Naive thymus-derived CD4-positive, alpha-beta T cell (primary cell): Measurements from ENCODE around the gene TBX1. TPM values are rescaled to one million over a fixed set of nuclear protein-coding genes. Genes with fewer than 3 reads are reported as not detected.

ENCODE experiments used
- ATAC-seq: fragments of 150-1000 bp; cut with Tn5 transposase; 2 replicates; pipeline ENCODE4 v1.10.0; 2021; ENCODE audit warnings: mild to moderate bottlenecking, moderate library complexity
- CTCF ChIA-PET: fragments of 350-600 bp; sonication (Branson Sonifier 250); formaldehyde crosslinking; loops from one replicate; lab custom pipeline; 2021; ENCODE audit warnings: antibody characterized with exemption; lab: Charles Lee
- POLR2A ChIA-PET: fragments of 350-600 bp; sonication (Branson Sonifier 250); formaldehyde crosslinking; loops from one replicate; lab custom pipeline; 2021; ENCODE audit warnings: antibody characterized with exemption, inconsistent platforms; lab: Charles Lee
- DNase-seq, 9 donors: peaks; one replicate each; pipeline versions ENCODE4 v3.0.0 to v3.0.0-alpha.2; 2020 to 2022; ENCODE audit warnings: mixed read lengths in 1 of 9
- H3K27ac ChIP-seq: one replicate; pipeline ENCODE4 v1.7.0; 2013; ENCODE audit warnings: mild to moderate bottlenecking, low read depth, low read length, moderate library complexity
- H3K27me3 ChIP-seq, 2 donors: one replicate each; pipeline ENCODE4 v1.7.0; 2013; ENCODE audit warnings: low read length in 2 of 2, mild to moderate bottlenecking in 2 of 2, moderate library complexity in 2 of 2; ENCODE audit not compliant: control insufficient read depth in 2 of 2, insufficient read depth in 2 of 2
- H3K36me3 ChIP-seq, 3 experiments: 1 replicate in 2 of 3; 2 replicates in 1 of 3; pipeline ENCODE4 v1.7.0; 2013; ENCODE audit warnings: low read length in 3 of 3, mild to moderate bottlenecking in 3 of 3, moderate library complexity in 1 of 3; ENCODE audit not compliant: insufficient read depth in 3 of 3, control insufficient read depth in 2 of 3
- H3K4me1 ChIP-seq, 2 donors: one replicate each; pipeline ENCODE4 v1.7.0; 2013; ENCODE audit warnings: low read length in 2 of 2, mild to moderate bottlenecking in 2 of 2, moderate library complexity in 1 of 2; ENCODE audit not compliant: control insufficient read depth in 2 of 2, insufficient read depth in 2 of 2
- H3K4me3 ChIP-seq: 2 replicates; pipeline ENCODE4 v1.7.0; 2013; ENCODE audit warnings: mild to moderate bottlenecking, low read length
- H3K9me3 ChIP-seq, 3 experiments: 1 replicate in 2 of 3; 2 replicates in 1 of 3; pipeline ENCODE4 v1.7.0; 2013; ENCODE audit warnings: low read length in 3 of 3; ENCODE audit not compliant: control insufficient read depth in 2 of 3
- H3K27ac Mint-ChIP-seq, 9 donors: one replicate each; pipeline ENCODE4 v1.8.0; 2020 to 2022; ENCODE audit warnings: mixed read lengths in 9 of 9, mild to moderate bottlenecking in 8 of 9, moderate library complexity in 5 of 9, inconsistent platforms in 2 of 9
- H3K27me3 Mint-ChIP-seq, 5 donors: one replicate each; pipeline ENCODE4 v1.8.0; 2021 to 2022; ENCODE audit warnings: mixed read lengths in 5 of 5, mild to moderate bottlenecking in 1 of 5
- H3K36me3 Mint-ChIP-seq, 5 donors: one replicate each; pipeline ENCODE4 v1.8.0; 2020 to 2022; ENCODE audit warnings: mixed read lengths in 5 of 5, mild to moderate bottlenecking in 3 of 5, inconsistent platforms in 1 of 5
- H3K4me1 Mint-ChIP-seq, 7 donors: one replicate each; pipeline ENCODE4 v1.8.0; 2020 to 2022; ENCODE audit warnings: mixed read lengths in 7 of 7, mild to moderate bottlenecking in 3 of 7, inconsistent platforms in 1 of 7
- H3K4me3 Mint-ChIP-seq, 10 donors: one replicate each; pipeline ENCODE4 v1.8.0; 2020 to 2022; ENCODE audit warnings: mild to moderate bottlenecking in 10 of 10, mixed read lengths in 10 of 10, moderate library complexity in 6 of 10, inconsistent platforms in 2 of 10
- H3K9me3 Mint-ChIP-seq, 11 donors: one replicate each; pipeline ENCODE4 v1.8.0; 2020 to 2022; ENCODE audit warnings: mixed read lengths in 11 of 11, mild to moderate bottlenecking in 4 of 11, inconsistent platforms in 1 of 11, moderate library complexity in 1 of 11
- intact Hi-C, 2 donors: fragments of 100-400 bp; cut with micrococcal nuclease; formaldehyde crosslinking; loops; one replicate each; pipeline ENCODE4 v1.15.1; 2023
- polyA plus RNA-seq, 2 donors: library from polyadenylated mRNA; unstranded; fragments of 300-500 nt; fragmentation: Illumina TruSeq; gene quantifications; one replicate each; pipeline ENCODE4 v1.2.3, GENCODE V29; 2021
- total RNA-seq, 6 experiments: library from RNA in 5 of 6; stranded (reverse) in 5 of 6; gene quantifications; 1 replicate in 5 of 6; 2 replicates in 1 of 6; pipeline ENCODE4 v1.2.3 and lab custom pipeline; 2021 to 2026

The TBX1 gene
- total and polyA plus RNA-seq, 7 experiments from 2014 or later: 0.22 TPM; not detected in 6

DNA sequence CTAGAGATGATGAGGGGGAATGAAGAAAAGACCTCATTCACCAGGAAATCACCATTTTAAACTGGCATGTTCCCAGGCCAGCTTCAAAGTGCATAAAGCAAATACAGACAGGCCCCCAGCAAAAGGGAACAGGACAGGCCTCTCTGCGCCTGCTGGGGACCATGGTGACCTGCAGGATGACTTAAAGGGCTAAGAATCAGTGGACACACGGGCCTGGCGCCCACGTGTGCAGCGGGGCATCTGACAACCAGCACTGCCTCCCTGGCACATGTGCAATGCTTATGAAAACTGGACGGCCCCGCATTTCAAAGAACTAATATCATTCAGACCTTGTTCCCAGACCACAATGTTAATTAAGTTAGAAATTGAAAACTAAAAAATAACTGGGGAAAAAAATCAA lies 35.6 kb downstream of the TBX1 start:
- no peak overlapping the region for H3K4me3 ChIP-seq
- peaks cover 0 to 24% (median 0%) of the 10 kb centered on the region in 3 experiments for H3K36me3 ChIP-seq
- Mint-ChIP-seq H3K36me3 (peaks cover 10 to 49% (median 34%) of the 10 kb centered on the region in 5 donors), H3K4me3 (no peak overlapping the region), H3K4me1 (peaks cover 0 to 26% (median 18%) of the 10 kb centered on the region in 7 donors), H3K27me3 (no peaks in the 10 kb centered on the region), H3K27ac (no peak overlapping the region), H3K9me3 (peaks cover 0 to 28% (median 7%) of the 10 kb centered on the region in 11 donors)
- no peak for ATAC-seq
- ChIA-PET CTCF (no interaction called here), POLR2A (interaction anchor here (0.9 kb wide), 1 partner anchor 101 kb away, joined by 4 read pairs; no protein-coding TSS in a partner anchor)
- DNase-seq: no peak
- no peak overlapping the region for H3K27ac ChIP-seq
- intact Hi-C loops: no loop called here
- H3K4me1 ChIP-seq: peaks cover 0 to 6% of the 10 kb centered on the region in 2 donors
- no peaks in the 10 kb centered on the region for H3K27me3 ChIP-seq
- peaks cover 0 to 4% (median 0%) of the 10 kb centered on the region in 3 experiments for H3K9me3 ChIP-seq

DNA sequence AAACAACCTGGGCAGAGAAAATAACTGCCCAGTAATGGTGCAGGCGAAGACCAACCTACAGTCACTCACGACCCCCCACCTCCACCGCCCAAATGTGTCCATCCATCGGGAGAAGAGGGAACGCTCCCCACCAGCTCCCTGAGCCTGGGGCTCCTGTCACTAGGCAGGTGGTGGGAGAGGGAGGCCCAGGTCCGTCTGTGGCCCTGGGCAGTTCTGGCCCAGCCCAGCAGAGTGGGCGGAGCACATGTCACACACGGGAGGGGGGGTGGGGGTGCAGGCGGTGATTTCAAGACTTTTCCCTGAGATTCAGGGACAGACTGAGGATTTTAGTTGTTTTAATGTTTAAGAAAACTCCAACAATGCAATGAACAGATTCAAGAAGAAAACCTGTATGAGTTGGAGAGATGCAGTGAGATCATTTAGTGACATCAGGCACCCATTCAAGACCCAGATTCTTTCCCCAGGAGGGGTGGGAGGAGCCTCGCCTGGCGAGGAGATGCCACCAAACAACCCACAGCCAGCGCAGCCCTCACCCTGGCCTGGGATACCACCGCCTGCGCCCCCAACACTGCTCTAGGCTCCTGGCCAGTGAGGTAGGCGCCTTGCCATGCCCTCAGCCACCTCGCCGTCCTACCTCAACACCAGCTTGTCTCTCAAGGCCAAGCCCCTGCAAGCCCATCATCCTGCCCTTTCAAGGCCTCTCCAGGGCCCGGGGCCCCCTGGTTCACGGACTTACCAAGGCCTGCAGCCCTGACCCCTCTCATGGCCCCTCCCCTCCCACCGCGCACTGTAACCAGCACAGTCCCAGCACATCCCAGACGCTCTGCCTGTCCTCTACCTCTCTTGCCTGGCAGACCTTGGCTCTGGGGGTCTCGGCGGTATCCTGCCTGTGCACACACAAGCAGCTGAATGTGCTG lies 36.8 kb downstream of the TBX1 start:
- H3K4me1 ChIP-seq: peaks cover 0 to 6% of the 10 kb centered on the region in 2 donors
- no peaks in the 10 kb centered on the region for H3K27me3 Mint-ChIP-seq
- H3K4me3 Mint-ChIP-seq: no peak overlapping the region
- intact Hi-C loops: no loop called here
- DNase-seq (no peak), ATAC-seq (no peak)
- H3K9me3 ChIP-seq: peaks cover 0 to 4% (median 0%) of the 10 kb centered on the region in 3 experiments
- H3K27ac ChIP-seq: no peak overlapping the region
- POLR2A ChIA-PET: no interaction called here
- peaks cover 0 to 36% (median 0%) of the 10 kb centered on the region in 3 experiments for H3K36me3 ChIP-seq
- peaks cover 0 to 26% (median 18%) of the 10 kb centered on the region in 7 donors for H3K4me1 Mint-ChIP-seq
- H3K27me3 ChIP-seq: no peaks in the 10 kb centered on the region
- no peak overlapping the region for H3K4me3 ChIP-seq
- H3K36me3 Mint-ChIP-seq: peaks cover 4 to 43% (median 26%) of the 10 kb centered on the region in 5 donors
- peaks cover 0 to 16% (median 4%) of the 10 kb centered on the region in 11 donors for H3K9me3 Mint-ChIP-seq
- H3K27ac Mint-ChIP-seq: no peak overlapping the region
- CTCF ChIA-PET: no interaction called here

DNA sequence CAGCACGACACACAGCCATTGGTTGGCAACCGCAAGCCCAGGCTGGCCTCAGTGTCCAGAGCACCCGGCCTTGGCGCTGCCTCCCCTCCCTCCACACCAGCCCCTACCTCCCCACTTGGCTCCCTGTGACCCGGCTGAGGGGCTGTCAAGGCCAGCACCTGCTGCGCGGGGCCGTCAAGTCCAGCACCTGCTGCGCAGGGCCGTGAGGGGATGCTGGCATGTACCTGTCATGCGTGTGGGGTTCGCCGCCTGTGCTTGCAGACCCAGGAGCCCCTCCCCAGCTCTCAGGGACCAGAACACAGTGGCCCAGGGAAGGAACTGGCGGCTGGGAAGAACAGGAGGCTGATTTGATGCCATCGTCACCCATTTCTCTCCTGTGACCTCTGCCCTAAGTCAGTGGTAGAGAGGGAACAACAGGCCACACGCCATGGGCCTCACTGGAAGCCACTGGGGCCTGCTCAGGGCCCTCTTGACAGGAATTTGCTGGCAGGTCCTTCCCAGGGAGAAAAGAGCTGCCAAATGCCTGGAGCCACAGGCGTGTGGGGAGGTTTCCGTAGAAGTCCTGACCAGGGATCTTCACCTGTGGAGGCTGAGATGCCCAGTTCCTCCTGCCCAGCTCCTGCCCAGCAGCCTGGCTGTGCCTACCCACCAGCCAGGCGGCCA lies 37.6 kb downstream of the TBX1 start:
- Histone ChIP-seq H3K27me3 (no peaks in the 10 kb centered on the region), H3K4me1 (peaks cover 0 to 6% of the 10 kb centered on the region in 2 donors), H3K27ac (no peak overlapping the region), H3K36me3 (peaks cover 0 to 43% (median 0%) of the 10 kb centered on the region in 3 experiments), H3K4me3 (no peak overlapping the region), H3K9me3 (peaks cover 0 to 4% (median 0%) of the 10 kb centered on the region in 3 experiments)
- Mint-ChIP-seq H3K4me1 (peaks cover 0 to 26% (median 18%) of the 10 kb centered on the region in 7 donors), H3K27me3 (no peaks in the 10 kb centered on the region), H3K4me3 (no peak overlapping the region), H3K27ac (no peak overlapping the region), H3K36me3 (peaks cover 0 to 43% (median 22%) of the 10 kb centered on the region in 5 donors), H3K9me3 (peaks cover 0 to 9% (median 0%) of the 10 kb centered on the region in 11 donors)
- ATAC-seq (no peak), DNase-seq (no peak)
- intact Hi-C loops: no loop called here
- POLR2A ChIA-PET: no interaction called here
- CTCF ChIA-PET: no interaction called here

DNA sequence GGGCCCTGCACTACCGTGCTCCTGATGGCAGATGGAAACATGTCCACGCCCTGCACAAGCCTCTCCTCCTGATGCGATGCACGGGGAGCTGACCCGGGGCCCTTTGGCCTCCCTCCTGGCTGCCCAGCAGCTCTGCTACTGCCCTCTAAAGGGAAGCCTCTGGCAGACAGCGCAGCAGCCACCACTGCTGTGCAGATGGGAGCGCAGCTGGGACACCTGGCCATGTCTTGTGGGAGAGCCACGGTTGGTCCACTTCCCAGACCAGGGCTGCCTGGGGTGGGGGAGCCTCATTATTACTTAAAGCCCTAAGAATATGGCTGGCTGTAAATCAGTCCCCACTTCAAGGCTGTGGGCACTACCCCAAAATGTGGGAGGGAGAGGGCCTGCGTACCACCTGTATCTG lies 38.3 kb downstream of the TBX1 start:
- Mint-ChIP-seq H3K4me1 (peaks cover 0 to 26% (median 18%) of the 10 kb centered on the region in 7 donors), H3K27ac (no peak overlapping the region), H3K4me3 (no peak overlapping the region), H3K27me3 (no peaks in the 10 kb centered on the region), H3K9me3 (peaks cover 0 to under 1% (median 0%) of the 10 kb centered on the region in 11 donors), H3K36me3 (peaks cover 0 to 35% (median 15%) of the 10 kb centered on the region in 5 donors)
- DNase-seq (no peak), ATAC-seq (no peak)
- H3K4me1 ChIP-seq: peaks cover 0 to 6% of the 10 kb centered on the region in 2 donors
- no peak overlapping the region for H3K4me3 ChIP-seq
- POLR2A ChIA-PET: no interaction called here
- H3K9me3 ChIP-seq: no peaks in the 10 kb centered on the region
- H3K36me3 ChIP-seq: peaks cover 0 to 45% (median 0%) of the 10 kb centered on the region in 3 experiments
- CTCF ChIA-PET: no interaction called here
- no peak overlapping the region for H3K27ac ChIP-seq
- intact Hi-C loops: no loop called here
- no peaks in the 10 kb centered on the region for H3K27me3 ChIP-seq

DNA sequence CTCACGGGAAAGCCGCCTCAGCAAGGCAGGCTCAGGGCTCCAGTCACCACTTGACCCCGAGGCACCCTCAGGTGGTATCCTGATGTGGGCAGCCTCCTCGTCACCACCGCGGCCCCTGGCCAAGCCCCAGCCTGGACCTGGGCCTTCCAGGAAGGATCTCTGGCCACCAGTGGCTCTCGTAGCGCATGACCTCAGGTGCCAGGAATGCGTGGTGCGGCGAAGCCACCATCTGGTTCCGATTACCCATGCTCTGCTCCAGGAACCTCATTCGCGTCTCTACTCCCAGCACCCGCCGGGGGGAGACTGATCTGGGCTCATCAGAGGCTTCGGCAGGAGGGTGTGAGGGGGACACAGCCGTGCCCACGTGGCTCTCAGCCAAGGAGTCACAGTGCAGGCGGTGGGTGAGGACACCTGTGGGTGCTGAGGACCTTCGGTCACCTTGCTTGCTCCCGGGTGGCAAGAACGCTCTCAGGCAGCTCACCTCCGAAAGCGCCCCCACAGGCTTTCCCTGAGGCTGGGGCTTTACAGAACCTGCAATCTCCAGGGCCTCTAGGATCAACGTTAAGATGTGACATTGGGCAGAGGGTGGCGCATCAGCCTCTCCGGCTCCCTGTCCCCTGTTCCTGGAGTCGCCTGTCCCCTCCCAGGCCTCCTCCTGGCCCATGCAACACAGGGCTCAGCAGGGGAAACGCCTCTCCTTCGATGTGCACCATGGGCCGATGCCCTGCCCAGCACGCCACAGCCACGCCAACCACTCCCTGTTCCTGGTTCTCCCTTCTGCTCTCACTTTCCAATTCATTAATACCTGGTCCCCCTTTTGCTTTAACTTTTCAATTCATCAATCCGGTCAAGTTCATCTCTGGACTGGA lies 39.0 kb downstream of the TBX1 start:
- CTCF ChIA-PET: no interaction called here
- no peak overlapping the region for H3K4me3 Mint-ChIP-seq
- POLR2A ChIA-PET: no interaction called here
- Histone ChIP-seq H3K9me3 (no peaks in the 10 kb centered on the region), H3K27ac (no peak overlapping the region), H3K4me1 (peaks cover 0 to 6% of the 10 kb centered on the region in 2 donors), H3K4me3 (no peak overlapping the region), H3K36me3 (peaks cover 0 to 48% (median 0%) of the 10 kb centered on the region in 3 experiments), H3K27me3 (no peaks in the 10 kb centered on the region)
- DNase-seq: no peak
- H3K36me3 Mint-ChIP-seq: peaks cover 0 to 29% (median 10%) of the 10 kb centered on the region in 5 donors
- peaks cover 0 to 20% (median 18%) of the 10 kb centered on the region in 7 donors for H3K4me1 Mint-ChIP-seq
- no peaks in the 10 kb centered on the region for H3K27me3 Mint-ChIP-seq
- H3K9me3 Mint-ChIP-seq: no peaks in the 10 kb centered on the region
- H3K27ac Mint-ChIP-seq: no peak overlapping the region
- ATAC-seq: no peak
- intact Hi-C loops: no loop called here

DNA sequence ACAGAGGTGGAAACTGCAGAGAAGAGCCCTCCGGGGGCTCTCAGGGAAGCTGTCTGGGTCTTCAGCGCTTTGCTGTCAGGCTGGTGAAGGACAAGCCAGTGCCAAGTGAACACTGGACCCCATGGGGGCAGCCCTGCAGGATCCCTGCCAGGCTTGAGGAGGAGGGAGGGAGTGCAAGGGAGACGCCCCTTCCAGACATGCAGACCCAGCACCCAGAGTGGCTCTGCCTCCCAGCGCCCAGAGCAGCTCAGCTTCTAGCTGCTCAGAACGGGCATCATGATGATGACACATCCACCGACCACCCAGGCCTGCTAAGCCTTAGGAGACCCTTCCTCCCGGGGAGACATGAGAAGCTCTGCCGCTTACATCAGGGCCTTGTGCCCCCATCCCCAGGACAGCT lies 39.7 kb downstream of the TBX1 start:
- Mint-ChIP-seq H3K27ac (no peak overlapping the region), H3K4me1 (peaks cover 0 to 14% (median 11%) of the 10 kb centered on the region in 7 donors), H3K36me3 (peaks cover 0 to 28% (median 8%) of the 10 kb centered on the region in 5 donors), H3K4me3 (no peak overlapping the region), H3K27me3 (no peaks in the 10 kb centered on the region), H3K9me3 (no peaks in the 10 kb centered on the region)
- intact Hi-C loops: no loop called here
- ChIA-PET CTCF (no interaction called here), POLR2A (no interaction called here)
- DNase-seq: no peak
- Histone ChIP-seq H3K4me1 (peaks cover 0 to 5% of the 10 kb centered on the region in 2 donors), H3K9me3 (no peaks in the 10 kb centered on the region), H3K27me3 (no peaks in the 10 kb centered on the region), H3K36me3 (peaks cover 0 to 53% (median 0%) of the 10 kb centered on the region in 3 experiments), H3K4me3 (no peak overlapping the region), H3K27ac (no peak overlapping the region)
- ATAC-seq: no peak
